Astrocyte (in vitro differentiated cells and primary cell): Measurements from ENCODE around the gene ZIC1.

Experiments used
- EZH2 ChIP-seq: IDR thresholded peaks from 2 replicates; pipeline ENCODE4 v1.6.1; 2012; ENCODE audit warnings: mild to moderate bottlenecking, low read length, inconsistent platforms; ENCODE audit not compliant: insufficient read depth
- TF ChIP-seq, protein P1 (sequence below): IDR thresholded peaks from 2 replicates; pipeline ENCODE4 v1.5.1; 2011; ENCODE audit warnings: low read depth, mild to moderate bottlenecking, inconsistent platforms, low read length, moderate library complexity; ENCODE audit not compliant: insufficient read depth

DNA sequence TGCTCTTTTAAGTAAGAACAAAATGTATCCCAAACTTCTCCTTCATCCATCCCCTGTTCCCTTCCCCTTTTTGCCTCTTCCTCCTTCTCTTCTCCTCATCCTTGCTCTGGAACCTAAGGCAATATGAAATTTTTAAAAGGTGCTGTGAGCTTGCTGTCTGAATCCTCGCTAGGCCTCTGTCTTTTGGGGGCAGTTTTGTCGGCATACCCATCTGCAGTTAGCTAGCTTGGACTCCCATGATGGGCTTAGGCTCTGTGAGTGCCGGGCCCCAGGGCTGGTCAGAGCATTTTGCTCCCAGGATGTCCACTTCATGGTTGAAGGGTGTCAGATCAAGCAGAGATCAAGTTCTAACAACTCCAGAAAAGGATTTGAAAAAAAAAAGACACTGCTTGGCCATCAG is 18.6 kb downstream of the ZIC1 start:
- TF ChIP-seq, protein P1, sequence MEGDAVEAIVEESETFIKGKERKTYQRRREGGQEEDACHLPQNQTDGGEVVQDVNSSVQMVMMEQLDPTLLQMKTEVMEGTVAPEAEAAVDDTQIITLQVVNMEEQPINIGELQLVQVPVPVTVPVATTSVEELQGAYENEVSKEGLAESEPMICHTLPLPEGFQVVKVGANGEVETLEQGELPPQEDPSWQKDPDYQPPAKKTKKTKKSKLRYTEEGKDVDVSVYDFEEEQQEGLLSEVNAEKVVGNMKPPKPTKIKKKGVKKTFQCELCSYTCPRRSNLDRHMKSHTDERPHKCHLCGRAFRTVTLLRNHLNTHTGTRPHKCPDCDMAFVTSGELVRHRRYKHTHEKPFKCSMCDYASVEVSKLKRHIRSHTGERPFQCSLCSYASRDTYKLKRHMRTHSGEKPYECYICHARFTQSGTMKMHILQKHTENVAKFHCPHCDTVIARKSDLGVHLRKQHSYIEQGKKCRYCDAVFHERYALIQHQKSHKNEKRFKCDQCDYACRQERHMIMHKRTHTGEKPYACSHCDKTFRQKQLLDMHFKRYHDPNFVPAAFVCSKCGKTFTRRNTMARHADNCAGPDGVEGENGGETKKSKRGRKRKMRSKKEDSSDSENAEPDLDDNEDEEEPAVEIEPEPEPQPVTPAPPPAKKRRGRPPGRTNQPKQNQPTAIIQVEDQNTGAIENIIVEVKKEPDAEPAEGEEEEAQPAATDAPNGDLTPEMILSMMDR: no peak
- TF ChIP-seq EZH2: no peak
